MG63 (cell line): Measurements from ENCODE around the gene ADAM22. TPM values are rescaled to one million over a fixed set of nuclear protein-coding genes. Genes with fewer than 3 reads are reported as not detected.

Experiments
- DNase-seq: peaks from one replicate; pipeline ENCODE4 v3.0.0-alpha.2; 2020
- H3K27me3 ChIP-seq: fragments of 250-450 bp; sonication (Bioruptor Pico); 2 replicates; pipeline ENCODE4 v1.5.1; 2020; ENCODE audit warnings: mild to moderate bottlenecking, moderate library complexity
- H3K36me3 ChIP-seq: fragments of 250-450 bp; sonication (Bioruptor Pico); 2 replicates; pipeline ENCODE4 v1.5.1; 2020; ENCODE audit warnings: mild to moderate bottlenecking, moderate library complexity
- H3K4me3 ChIP-seq: fragments of 250-450 bp; sonication (Bioruptor Pico); 2 replicates; pipeline ENCODE4 v1.5.1; 2020; ENCODE audit warnings: mild to moderate bottlenecking, moderate library complexity
- H3K9me3 ChIP-seq: fragments of 250-450 bp; sonication (Bioruptor Pico); 2 replicates; pipeline ENCODE4 v1.5.1; 2020; ENCODE audit warnings: mild to moderate bottlenecking, moderate library complexity
- total RNA-seq: library from RNA; depleted of rRNA; stranded (reverse); fragments of >200 nt; shearing (Covaris generic); gene quantifications from 2 replicates; pipeline ENCODE4 v1.2.3, GENCODE V29; 2014; ENCODE audit warnings: low replicate concordance

ADAM22 gene
- total RNA-seq, 1 experiment from 2014 or later = not detected

DNA sequence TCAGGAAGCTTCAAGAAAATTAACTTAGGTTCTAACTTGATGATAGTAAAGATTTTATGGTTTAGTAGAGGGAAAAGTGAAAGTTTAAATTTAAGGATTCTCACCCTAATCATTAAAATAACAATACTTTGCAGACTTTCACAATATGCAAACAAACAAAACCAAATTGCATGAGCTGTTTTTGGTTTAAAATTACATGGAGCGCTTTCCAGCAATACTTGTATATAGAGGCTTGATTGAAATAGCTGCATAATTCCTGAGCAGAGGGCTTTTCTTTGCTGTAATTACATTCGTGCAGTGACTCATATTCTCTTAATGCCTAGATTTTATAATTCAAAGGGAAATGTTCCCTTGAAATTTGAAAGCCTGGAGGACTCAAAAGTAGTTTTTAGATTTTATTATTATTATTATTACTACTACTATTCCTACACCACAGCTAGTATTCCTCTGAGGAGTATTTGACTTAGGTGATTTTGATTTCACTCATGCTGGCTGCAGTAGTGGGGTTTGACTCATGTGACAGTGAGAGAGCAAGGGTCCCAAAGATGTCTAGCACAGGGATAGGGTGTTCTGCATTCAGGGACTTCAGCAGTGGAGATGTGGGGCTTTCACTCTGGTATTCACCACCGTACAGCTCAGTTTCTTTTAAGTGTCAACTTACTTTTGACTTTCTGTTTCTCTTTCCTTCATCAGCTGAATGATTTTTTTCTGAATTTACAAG, 138.1 kb downstream of the ADAM22 start:
- H3K36me3 ChIP-seq = no peaks in the 10 kb centered on the region
- H3K4me3 ChIP-seq = no peak overlapping the region
- no peaks in the 10 kb centered on the region for H3K9me3 ChIP-seq
- no peaks in the 10 kb centered on the region for H3K27me3 ChIP-seq
- no peak for DNase-seq

DNA sequence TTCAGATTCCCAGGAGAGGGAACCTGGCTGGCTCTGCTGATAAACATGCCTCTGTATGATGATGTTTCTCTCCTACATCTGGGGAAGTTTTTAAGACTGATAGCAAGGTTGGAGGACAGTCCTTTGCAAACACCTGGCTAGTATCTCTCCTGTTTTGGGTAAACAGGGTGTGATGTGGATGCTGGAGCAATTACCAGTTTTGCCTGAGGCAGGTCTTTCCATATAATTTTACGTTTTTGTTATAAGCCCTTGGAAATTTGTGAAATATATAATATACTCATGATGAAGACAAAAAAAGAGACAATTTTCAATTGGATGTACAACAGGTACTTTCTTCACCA, 138.6 kb downstream of the ADAM22 start:
- DNase-seq = no peak
- Histone ChIP-seq H3K4me3 (no peak overlapping the region), H3K9me3 (no peaks in the 10 kb centered on the region), H3K36me3 (no peaks in the 10 kb centered on the region), H3K27me3 (no peaks in the 10 kb centered on the region)

DNA sequence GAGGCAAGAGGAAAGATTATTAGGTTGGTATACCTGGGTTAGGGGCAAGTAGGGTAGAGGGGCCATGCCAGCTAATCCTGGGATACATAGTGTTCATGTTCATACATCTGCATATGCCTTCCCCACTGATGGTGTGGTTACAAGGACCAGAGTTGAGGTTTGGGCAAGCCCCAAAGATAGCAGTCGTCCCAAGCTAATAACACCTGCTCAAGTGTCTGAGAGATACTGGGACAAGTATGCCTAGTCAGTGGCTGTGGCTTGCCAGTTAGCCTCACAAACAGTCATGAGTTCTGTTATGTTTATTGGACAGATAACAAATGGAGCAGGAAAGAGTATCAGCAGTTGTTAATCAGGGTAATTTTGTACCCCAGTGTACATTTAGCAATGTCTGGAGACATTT, 139.6 kb downstream of the ADAM22 start:
- DNase-seq = no peak
- Histone ChIP-seq H3K27me3 (no peaks in the 10 kb centered on the region), H3K36me3 (no peaks in the 10 kb centered on the region), H3K4me3 (no peak overlapping the region), H3K9me3 (no peaks in the 10 kb centered on the region)

GRCh38 chr7:88075216-88075615, 141.2 kb downstream of the ADAM22 start:
- Histone ChIP-seq H3K36me3 (no peaks in the 10 kb centered on the region), H3K9me3 (no peaks in the 10 kb centered on the region), H3K27me3 (no peaks in the 10 kb centered on the region), H3K4me3 (no peak overlapping the region)
- no peak for DNase-seq

DNA sequence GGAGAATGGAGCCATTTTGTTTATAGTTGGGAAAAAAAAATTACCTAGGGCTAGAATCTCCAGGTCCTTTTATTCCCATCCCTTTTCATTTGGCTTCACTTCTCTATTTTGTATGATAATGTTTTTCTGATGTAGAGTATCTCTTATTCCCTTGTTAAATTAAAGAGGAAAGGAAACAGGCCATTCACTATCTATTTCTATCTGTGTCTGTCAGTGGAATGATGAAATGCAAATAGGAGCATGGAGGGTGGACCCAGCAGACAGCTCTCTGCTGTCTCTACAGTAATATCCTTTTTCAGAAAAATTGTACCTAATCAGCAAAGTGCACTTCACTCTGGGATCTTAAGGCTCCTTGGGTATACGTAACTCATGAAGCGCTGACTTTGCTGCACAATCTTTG, 149.8 kb downstream of the ADAM22 start:
- Histone ChIP-seq H3K4me3 (no peak overlapping the region), H3K27me3 (no peaks in the 10 kb centered on the region), H3K36me3 (no peaks in the 10 kb centered on the region), H3K9me3 (no peaks in the 10 kb centered on the region)
- no peak for DNase-seq

DNA sequence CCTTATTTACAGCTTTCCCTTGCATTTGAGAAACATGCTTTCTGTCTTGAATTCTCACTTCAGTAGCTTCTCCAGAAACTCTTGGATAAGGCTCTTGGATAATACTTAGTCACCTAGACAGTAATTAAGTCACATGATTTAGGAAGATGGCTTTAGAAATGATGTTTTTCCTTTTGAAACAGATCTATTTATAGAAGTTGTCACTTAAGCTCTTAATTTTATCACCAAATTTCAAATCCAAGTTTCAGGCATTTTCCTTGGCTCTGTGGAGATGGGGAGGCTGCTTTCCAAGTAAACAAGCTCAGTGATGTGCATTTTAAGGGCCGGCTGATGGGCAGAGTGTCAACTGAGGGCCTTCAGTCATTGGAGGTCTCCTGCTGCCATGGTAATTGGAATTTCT, 155.5 kb downstream of the ADAM22 start:
- no peaks in the 10 kb centered on the region for H3K36me3 ChIP-seq
- H3K4me3 ChIP-seq = no peak overlapping the region
- H3K9me3 ChIP-seq = no peaks in the 10 kb centered on the region
- no peak for DNase-seq
- H3K27me3 ChIP-seq = no peaks in the 10 kb centered on the region

GRCh38 chr7:88090240-88090639, 156.2 kb downstream of the ADAM22 start:
- Histone ChIP-seq H3K9me3 (no peaks in the 10 kb centered on the region), H3K4me3 (no peak overlapping the region), H3K27me3 (no peaks in the 10 kb centered on the region), H3K36me3 (no peaks in the 10 kb centered on the region)
- no peak for DNase-seq

DNA sequence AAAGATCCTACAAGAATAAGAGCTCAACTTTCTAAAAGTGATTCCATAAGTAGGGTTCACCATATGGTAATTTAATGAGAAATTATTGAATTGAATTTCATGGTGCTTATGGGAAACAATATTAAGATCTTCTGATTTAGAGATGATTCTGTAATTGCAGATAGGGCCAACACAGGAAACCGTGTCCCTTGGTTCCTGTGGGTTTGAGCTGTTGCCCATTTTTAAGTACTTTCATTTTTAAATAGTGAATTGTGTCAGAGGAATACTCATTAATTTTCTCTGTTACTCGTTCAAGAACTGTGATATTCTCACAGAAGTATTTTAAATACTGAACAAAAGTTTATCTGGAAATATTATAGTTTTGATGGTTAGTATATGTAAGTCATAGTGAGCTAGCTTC, 156.6 kb downstream of the ADAM22 start:
- H3K9me3 ChIP-seq = no peaks in the 10 kb centered on the region
- H3K36me3 ChIP-seq = no peaks in the 10 kb centered on the region
- H3K4me3 ChIP-seq = no peak overlapping the region
- no peaks in the 10 kb centered on the region for H3K27me3 ChIP-seq
- DNase-seq = no peak

DNA sequence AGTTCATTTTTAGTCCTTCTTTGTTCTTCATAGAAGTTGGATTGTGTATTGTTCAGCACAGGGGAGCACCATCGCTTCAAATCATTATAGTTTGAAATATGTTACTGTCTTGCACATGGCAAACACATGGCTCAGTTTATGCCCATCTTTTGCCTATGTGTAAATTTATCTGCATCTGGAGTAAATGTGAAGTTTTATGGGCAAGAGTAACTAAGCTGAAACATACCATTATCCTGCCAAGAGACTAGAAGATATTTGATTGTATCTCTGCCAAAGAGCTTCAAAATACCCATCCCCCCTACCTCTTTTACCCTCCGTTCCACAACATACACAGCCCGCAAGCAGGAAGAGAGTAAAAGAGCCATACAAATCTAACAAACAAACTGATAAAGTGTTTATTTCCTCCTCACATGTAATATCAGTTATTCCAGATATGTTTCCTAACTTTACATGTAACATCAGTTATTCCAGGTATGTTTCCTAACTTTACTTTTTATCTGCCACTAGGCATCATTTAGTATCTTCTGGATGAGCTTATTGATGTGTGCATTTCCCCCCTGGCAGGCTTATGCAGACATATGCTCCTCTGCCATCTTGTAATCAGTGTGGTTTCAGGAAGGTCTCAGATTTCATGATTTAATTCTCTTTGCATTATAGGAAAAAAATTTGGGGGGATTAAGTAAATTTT, 158.1 kb downstream of the ADAM22 start:
- Histone ChIP-seq H3K27me3 (no peaks in the 10 kb centered on the region), H3K9me3 (no peaks in the 10 kb centered on the region), H3K4me3 (no peak overlapping the region), H3K36me3 (no peaks in the 10 kb centered on the region)
- DNase-seq = no peak

- DNase-seq = no peak
- no peak overlapping the region for H3K4me3 ChIP-seq
These were observed 158.6 kb downstream of the ADAM22 start for GRCh38 chr7:88092676-88092999.

GRCh38 chr7:88101769-88102168, 167.7 kb downstream of the ADAM22 start:
- Histone ChIP-seq H3K36me3 (no peaks in the 10 kb centered on the region), H3K27me3 (no peaks in the 10 kb centered on the region), H3K4me3 (no peak overlapping the region), H3K9me3 (no peaks in the 10 kb centered on the region)
- no peak for DNase-seq

More at GRCh38 chr7:88092676-88092999, 158.6 kb downstream of the ADAM22 start:
- H3K36me3 ChIP-seq = no peaks in the 10 kb centered on the region
- no peaks in the 10 kb centered on the region for H3K9me3 ChIP-seq
- H3K27me3 ChIP-seq = no peaks in the 10 kb centered on the region

GRCh38 chr7:88102675-88103074, 168.6 kb downstream of the ADAM22 start:
- no peaks in the 10 kb centered on the region for H3K9me3 ChIP-seq
- DNase-seq = no peak
- H3K4me3 ChIP-seq = no peak overlapping the region
- no peaks in the 10 kb centered on the region for H3K36me3 ChIP-seq
- no peaks in the 10 kb centered on the region for H3K27me3 ChIP-seq

DNA sequence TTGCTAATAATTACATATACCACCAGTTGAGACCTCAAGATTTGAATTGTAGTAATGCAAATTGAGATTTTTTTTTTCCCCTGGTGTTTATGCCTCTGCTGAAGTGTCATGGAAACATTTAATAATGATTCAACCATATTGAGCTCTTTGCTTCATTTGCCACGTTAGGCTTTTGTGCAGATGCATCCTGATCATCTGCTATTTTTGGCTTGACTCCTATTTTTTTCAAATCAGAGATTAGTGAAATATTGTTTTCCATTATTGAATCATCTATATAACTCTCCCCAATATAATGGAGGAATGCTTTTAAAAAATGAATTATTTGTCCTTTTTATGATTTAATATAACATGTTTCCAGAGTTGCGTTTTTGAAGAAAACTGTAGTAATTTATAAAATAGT, 170.7 kb downstream of the ADAM22 start:
- H3K4me3 ChIP-seq = no peak overlapping the region
- no peaks in the 10 kb centered on the region for H3K27me3 ChIP-seq
- no peaks in the 10 kb centered on the region for H3K9me3 ChIP-seq
- H3K36me3 ChIP-seq = no peaks in the 10 kb centered on the region
- no peak for DNase-seq

DNA sequence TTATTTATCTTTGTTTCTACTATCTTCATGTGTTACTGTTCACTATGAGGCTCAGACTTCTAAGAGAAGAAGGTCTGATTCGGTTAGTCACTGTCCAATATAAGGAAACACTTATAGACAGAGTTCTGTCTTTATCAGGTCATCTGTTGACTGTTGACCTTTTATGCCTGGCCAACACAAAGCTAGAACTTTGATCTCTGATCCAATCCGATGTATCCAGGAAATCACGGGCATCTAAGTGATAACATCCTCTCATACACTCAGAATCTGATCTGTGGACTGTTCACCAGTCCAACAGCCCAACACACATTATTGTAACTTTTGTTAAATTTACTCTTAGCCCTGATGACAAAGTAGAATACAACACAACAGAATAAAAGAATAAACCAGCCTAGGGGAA, 171.2 kb downstream of the ADAM22 start:
- H3K4me3 ChIP-seq = no peak overlapping the region
- H3K36me3 ChIP-seq = no peaks in the 10 kb centered on the region
- H3K27me3 ChIP-seq = no peaks in the 10 kb centered on the region
- no peak for DNase-seq
- H3K9me3 ChIP-seq = no peaks in the 10 kb centered on the region

- Histone ChIP-seq H3K36me3 (no peaks in the 10 kb centered on the region), H3K4me3 (no peak overlapping the region), H3K27me3 (no peaks in the 10 kb centered on the region), H3K9me3 (no peaks in the 10 kb centered on the region)
- DNase-seq = no peak
These were observed 172.4 kb downstream of the ADAM22 start for GRCh38 chr7:88106434-88106833.

DNA sequence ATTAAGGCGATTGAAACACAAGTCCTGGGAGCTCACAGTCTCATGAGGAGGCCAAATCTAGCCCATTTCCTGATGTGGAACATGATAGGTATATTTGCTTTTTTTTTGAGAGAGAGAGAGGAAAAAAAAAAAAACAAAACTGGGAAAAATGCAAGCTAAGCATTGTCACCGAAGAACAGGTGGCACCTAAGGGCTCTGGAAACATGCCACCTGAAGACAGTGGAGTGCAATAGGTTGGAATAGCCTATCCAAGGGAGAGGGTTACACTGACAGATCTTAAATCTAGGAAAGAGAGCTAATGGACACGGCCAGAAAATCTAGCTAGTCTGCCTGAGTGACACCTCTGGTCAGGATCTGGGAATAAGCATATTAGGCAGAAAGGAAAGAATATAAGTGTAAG, 175.6 kb downstream of the ADAM22 start:
- Histone ChIP-seq H3K27me3 (no peaks in the 10 kb centered on the region), H3K9me3 (no peaks in the 10 kb centered on the region), H3K36me3 (no peaks in the 10 kb centered on the region), H3K4me3 (no peak overlapping the region)
- DNase-seq = no peak

DNA sequence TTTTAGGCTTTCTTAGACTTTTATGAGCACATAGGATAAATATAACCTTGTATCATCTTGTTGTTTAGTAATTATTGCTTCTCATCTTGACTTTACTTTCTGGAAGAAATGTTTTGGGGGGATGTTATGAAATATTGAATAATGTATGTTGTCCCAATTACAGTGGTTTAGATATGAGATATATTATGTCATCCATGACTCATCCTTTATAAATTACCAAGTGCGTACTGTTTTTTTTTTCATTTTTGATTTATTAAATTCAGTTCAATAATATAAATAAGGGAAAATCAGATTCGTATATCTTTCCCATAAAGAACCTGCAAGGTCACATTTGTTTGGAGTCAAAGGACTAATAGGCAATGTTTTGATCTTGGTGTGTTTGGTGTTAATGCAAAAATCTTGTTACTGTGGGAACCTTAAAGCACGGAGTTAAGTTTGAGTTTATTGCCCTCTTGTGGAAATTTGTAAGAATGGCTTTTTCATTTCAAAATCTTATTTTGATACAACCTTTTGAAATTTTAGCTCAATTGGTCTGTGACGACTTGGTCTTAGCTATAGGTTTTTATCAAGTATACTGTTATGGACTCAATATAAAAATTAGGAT, 177.2 kb downstream of the ADAM22 start:
- Histone ChIP-seq H3K36me3 (no peaks in the 10 kb centered on the region), H3K27me3 (no peaks in the 10 kb centered on the region), H3K4me3 (no peak overlapping the region), H3K9me3 (no peaks in the 10 kb centered on the region)
- DNase-seq = no peak

DNA sequence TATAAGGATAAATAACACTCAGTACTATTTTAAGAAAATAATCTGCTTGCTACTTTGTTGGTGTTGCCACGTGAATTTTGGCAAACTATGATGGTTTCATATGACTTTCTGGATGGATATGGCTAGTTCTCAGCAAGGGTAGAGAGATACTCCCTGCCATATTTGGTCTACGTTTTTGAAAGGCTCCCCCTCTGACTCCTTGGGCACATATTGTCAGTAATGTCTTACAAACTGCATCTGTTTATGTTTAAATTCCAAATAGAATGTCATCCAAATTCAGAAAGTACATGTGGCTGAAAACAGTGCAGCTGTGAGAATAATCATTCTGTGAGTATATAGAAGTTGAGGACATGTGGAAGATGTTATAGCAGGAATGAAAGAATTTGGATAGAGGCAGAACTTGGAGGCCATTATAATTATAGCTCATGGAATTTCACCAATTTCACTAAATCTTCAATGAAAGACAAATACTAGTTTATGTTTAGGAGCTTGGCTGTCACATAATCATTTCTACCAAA, 178.0 kb downstream of the ADAM22 start:
- no peak for DNase-seq

More for the DNA sequence above, 178.0 kb downstream of the ADAM22 start:
- no peaks in the 10 kb centered on the region for H3K9me3 ChIP-seq
- no peaks in the 10 kb centered on the region for H3K27me3 ChIP-seq
- H3K4me3 ChIP-seq = no peak overlapping the region
- no peaks in the 10 kb centered on the region for H3K36me3 ChIP-seq
